ENCODE measurements around the gene GJB4.

The GJB4 gene

DNA sequence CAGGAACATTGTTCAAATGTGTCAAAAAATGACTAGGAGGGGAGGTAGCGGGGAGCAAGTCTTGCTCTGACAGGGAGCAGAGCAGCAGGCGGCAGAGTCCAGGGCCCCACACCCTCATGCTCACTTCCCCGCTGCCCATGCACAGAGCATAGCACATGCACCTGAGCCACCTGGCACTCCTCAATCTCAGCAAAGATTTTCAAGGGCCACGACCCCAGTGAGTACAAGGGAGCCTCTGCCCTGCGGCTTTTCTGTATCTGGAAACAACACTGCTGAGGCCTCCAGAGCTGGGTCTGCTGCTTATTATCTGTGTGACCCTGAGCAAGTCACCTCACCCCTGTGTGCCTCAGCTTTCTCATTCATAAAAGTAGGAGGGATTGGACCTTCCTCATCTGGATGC, 20.4 kb downstream of the GJB4 start:
- DNase-seq = no peak

- no peak for DNase-seq
Measured at GRCh38 chr1:34780528-34780927, 21.0 kb downstream of the GJB4 start.

GRCh38 chr1:34781071-34781843, 21.7 kb downstream of the GJB4 start, which contains the start of gene GJB3:
TSS of gene GJB3 (plus strand) at chr1:34781214. CDS start at chr1:34784763, 3,549 bp downstream.
- peak; percentile 17 for DNase-seq

GRCh38 chr1:34781844-34782391, 22.4 kb downstream of the GJB4 start:
- DNase-seq = no peak

- DNase-seq = no peak
Measured at GRCh38 chr1:34784751-34785221, 25.2 kb downstream of the GJB4 start.

DNA sequence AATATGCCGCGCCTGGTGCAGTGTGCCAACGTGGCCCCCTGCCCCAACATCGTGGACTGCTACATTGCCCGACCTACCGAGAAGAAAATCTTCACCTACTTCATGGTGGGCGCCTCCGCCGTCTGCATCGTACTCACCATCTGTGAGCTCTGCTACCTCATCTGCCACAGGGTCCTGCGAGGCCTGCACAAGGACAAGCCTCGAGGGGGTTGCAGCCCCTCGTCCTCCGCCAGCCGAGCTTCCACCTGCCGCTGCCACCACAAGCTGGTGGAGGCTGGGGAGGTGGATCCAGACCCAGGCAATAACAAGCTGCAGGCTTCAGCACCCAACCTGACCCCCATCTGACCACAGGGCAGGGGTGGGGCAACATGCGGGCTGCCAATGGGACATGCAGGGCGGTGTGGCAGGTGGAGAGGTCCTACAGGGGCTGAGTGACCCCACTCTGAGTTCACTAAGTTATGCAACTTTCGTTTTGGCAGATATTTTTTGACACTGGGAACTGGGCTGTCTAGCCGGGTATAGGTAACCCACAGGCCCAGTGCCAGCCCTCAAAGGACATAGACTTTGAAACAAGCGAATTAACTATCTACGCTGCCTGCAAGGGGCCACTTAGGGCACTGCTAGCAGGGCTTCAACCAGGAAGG, 25.8 kb downstream of the GJB4 start:
- no peak for DNase-seq

DNA sequence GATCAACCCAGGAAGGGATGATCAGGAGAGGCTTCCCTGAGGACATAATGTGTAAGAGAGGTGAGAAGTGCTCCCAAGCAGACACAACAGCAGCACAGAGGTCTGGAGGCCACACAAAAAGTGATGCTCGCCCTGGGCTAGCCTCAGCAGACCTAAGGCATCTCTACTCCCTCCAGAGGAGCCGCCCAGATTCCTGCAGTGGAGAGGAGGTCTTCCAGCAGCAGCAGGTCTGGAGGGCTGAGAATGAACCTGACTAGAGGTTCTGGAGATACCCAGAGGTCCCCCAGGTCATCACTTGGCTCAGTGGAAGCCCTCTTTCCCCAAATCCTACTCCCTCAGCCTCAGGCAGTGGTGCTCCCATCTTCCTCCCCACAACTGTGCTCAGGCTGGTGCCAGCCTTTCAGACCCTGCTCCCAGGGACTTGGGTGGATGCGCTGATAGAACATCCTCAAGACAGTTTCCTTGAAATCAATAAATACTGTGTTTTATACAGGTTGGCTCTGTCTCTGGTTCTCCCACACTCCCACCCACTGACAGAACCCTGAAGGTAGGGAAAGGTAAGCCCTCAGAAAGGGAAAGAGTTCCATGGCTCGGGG, 26.4 kb downstream of the GJB4 start:
- DNase-seq = no peak

GRCh38 chr1:34786521-34787325, 27.2 kb downstream of the GJB4 start:
- peak; percentile 58 for DNase-seq

DNA sequence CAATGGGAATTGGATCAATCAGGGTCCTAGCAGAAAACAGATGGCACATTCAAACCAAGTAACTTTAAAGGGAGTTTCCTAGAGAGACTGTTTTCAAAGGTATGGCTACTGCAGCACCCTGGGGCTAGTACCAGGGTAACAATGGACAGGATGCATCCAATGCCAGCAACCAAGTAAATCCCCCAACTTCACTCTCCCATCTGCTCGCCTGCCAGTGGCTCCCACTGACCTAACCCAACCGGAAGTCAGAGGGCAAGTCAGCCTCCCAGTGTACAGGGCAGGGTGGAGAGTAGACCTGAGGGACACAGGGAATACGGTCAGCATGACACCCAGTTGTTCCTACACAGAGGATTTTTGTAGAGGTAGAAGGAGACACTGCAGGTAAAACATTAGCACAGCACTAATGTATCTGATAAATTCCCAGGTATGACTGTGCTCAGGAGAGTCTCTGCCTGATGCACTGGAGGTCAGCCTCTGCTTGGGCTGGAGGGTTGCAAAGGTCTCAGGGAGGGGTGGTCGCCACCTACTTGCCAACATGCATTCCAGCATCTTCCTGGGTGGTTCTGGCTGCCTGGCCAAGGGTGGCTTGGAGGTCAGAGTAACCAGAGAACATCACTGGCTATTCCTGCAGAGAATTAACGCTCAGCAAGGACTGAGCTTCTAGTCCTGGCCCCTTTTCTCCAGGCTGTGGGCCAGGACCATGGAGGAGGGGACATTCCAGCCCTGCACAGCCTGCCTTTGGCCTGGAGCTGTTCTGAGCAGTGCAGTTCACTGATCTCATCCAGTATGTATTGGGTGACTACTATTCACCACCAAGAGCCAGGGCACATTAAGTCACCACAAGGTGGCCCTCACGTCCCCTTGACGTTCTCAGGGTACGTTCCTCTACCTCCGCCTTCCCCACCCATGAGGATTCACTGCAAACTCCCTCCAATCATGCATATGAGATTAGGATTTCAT, 28.2 kb downstream of the GJB4 start:
- no peak for DNase-seq

- DNase-seq = no peak
Measured at GRCh38 chr1:34790985-34791384, 31.4 kb downstream of the GJB4 start.

GRCh38 chr1:34792424-34792823, 32.9 kb downstream of the GJB4 start:
- DNase-seq = no peak

- DNase-seq = no peak
Measured at GRCh38 chr1:34792868-34793727, 33.6 kb downstream of the GJB4 start, which contains the start of gene GJA4. TSS of gene GJA4 (plus strand) at chr1:34792999. CDS start at chr1:34794214, 1,215 bp downstream.

DNA sequence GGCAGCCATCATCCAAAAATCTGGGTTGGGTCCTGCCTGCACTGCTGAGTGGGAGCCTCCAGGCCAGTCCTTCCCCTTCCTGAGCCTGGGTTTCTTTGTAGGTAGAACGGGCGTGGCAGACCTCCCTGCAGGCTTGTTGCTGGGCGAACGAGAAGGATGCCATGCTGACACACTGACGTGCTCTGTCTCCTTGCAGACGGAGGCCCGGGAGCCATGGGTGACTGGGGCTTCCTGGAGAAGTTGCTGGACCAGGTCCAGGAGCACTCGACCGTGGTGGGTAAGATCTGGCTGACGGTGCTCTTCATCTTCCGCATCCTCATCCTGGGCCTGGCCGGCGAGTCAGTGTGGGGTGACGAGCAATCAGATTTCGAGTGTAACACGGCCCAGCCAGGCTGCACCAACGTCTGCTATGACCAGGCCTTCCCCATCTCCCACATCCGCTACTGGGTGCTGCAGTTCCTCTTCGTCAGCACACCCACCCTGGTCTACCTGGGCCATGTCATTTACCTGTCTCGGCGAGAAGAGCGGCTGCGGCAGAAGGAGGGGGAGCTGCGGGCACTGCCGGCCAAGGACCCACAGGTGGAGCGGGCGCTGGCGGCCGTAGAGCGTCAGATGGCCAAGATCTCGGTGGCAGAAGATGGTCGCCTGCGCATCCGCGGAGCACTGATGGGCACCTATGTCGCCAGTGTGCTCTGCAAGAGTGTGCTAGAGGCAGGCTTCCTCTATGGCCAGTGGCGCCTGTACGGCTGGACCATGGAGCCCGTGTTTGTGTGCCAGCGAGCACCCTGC, 34.7 kb downstream of the GJB4 start:
- no peak for DNase-seq

DNA sequence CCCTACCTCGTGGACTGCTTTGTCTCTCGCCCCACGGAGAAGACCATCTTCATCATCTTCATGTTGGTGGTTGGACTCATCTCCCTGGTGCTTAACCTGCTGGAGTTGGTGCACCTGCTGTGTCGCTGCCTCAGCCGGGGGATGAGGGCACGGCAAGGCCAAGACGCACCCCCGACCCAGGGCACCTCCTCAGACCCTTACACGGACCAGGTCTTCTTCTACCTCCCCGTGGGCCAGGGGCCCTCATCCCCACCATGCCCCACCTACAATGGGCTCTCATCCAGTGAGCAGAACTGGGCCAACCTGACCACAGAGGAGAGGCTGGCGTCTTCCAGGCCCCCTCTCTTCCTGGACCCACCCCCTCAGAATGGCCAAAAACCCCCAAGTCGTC, 35.2 kb downstream of the GJB4 start:
- DNase-seq = no peak

- DNase-seq = no peak
Measured at GRCh38 chr1:34795916-34796315, 36.4 kb downstream of the GJB4 start.

GRCh38 chr1:34796990-34797389, 37.5 kb downstream of the GJB4 start:
- DNase-seq = no peak

DNA sequence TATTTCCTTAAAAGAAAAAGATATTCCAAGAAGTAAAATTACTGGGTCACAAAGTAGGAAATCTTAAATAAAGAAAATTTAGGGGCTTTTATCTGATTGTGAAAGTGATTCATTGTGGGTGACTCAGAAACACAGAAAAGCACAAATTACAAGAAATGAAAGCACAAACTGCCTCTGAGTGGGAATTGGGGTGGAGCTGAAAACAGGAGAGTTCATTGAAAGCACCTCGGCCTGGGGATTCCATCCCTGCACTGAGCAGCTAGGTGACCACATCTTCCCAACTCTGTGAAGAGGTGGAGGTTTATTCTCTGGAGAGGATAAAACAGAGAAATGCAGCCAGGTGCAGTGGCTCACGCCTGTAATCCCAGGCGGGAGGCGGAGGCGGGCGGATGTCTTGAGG, 40.7 kb downstream of the GJB4 start:
- DNase-seq = no peak

DNA sequence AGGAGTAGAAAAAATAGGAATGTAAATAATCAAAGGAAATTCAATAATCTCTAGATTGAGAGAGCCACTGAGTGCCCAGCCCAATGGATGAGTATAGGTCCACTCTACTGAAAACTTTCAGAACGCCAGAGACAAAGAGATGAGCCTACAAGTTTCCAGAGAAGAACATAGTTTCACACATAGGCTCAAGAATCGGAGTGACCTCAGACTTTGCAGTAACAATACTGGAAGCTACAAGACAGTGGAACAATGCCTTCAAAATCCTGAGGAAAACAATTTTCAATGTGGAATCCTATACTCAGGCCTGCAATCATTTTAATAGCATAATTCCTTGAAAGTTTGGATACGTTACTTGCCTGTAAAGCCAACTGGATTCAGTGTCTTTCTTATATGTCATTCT, 44.2 kb downstream of the GJB4 start:
- DNase-seq = no peak

DNA sequence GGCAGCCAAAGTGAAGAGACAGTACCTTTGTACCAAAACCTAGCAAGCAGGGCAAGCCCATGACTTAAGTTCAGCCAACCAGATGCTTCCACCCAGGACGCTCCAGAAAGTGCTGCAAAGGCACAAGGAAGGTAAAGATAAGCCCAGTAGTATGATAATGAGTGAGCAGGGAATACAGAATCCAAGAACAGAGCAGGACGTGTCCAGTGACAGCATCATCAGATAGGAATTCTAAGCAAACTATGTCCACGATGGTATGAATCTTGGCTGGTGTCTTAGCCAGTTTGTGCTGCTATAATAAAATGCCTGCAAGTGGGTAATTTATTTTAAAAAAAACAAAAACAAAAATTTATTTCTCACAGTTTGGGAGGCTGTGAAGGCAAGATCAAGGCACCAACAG, 46.9 kb downstream of the GJB4 start:
- no peak for DNase-seq
